HTR-8/SVneo (cell line): Measurements from ENCODE around the gene AGMAT.

ENCODE experiments used
- DNase-seq: peaks from one replicate; pipeline ENCODE4 v3.0.0; 2011; ENCODE audit warnings: low spot score, mixed read lengths; ENCODE audit not compliant: insufficient read length
- FAIRE-seq: peaks from 2 replicates; lab custom pipeline; 2011; peaks lifted over from hg19 to GRCh38; lab: Jason Lieb, UNC

AGMAT gene

GRCh38 chr1:15570861-15571260 is 14.0 kb downstream of the AGMAT start:
- FAIRE-seq: no peak

GRCh38 chr1:15568387-15569073 is 16.3 kb downstream of the AGMAT start:
- no peak for DNase-seq
- no peak for FAIRE-seq

More at GRCh38 chr1:15570861-15571260, 14.0 kb downstream of the AGMAT start:
- DNase-seq: no peak

- DNase-seq (no peak), FAIRE-seq (no peak)
Observed at GRCh38 chr1:15559189-15559810, 25.6 kb downstream of the AGMAT start.

- DNase-seq: no peak
- no peak for FAIRE-seq
Observed at GRCh38 chr1:15558516-15558915, 26.3 kb downstream of the AGMAT start.

- no peak for DNase-seq
- FAIRE-seq: no peak
Observed at GRCh38 chr1:15557594-15557993, 27.3 kb downstream of the AGMAT start.

- DNase-seq: no peak
- FAIRE-seq: no peak
Observed at GRCh38 chr1:15557008-15557407, 27.8 kb downstream of the AGMAT start.

- DNase-seq (no peak), FAIRE-seq (no peak)
Observed at GRCh38 chr1:15550573-15550972, 34.3 kb downstream of the AGMAT start.

GRCh38 chr1:15546641-15547040 is 38.2 kb downstream of the AGMAT start:
- DNase-seq (no peak), FAIRE-seq (no peak)

- DNase-seq: peak; percentile 66
- FAIRE-seq: peak; percentile 67
Observed at GRCh38 chr1:15543589-15544568, 41.0 kb downstream of the AGMAT start.

GRCh38 chr1:15543251-15543588 is 41.6 kb downstream of the AGMAT start:
- DNase-seq (no peak), FAIRE-seq (no peak)

- FAIRE-seq (no peak), DNase-seq (no peak)
Observed at GRCh38 chr1:15542388-15543250, 42.2 kb downstream of the AGMAT start.

- FAIRE-seq (no peak), DNase-seq (no peak)
Observed at GRCh38 chr1:15541231-15541792, 43.5 kb downstream of the AGMAT start.

- DNase-seq (no peak), FAIRE-seq (no peak)
Observed at GRCh38 chr1:15540186-15540585, 44.7 kb downstream of the AGMAT start.

- FAIRE-seq: no peak
- DNase-seq: no peak
Observed at GRCh38 chr1:15538771-15539170, 46.1 kb downstream of the AGMAT start.

GRCh38 chr1:15531682-15532081 is 53.2 kb downstream of the AGMAT start:
- no peak for FAIRE-seq
- no peak for DNase-seq

- FAIRE-seq (no peak), DNase-seq (no peak)
Observed at GRCh38 chr1:15531003-15531402, 53.8 kb downstream of the AGMAT start.

- peak; percentile 97 for FAIRE-seq
- DNase-seq: peak; percentile 90
Observed at GRCh38 chr1:15526490-15527339, 58.1 kb downstream of the AGMAT start, which contains the start of gene DNAJC16. TSS of gene DNAJC16 (plus strand) at chr1:15526848. CDS start at chr1:15529106, 2,258 bp downstream.

- no peak for FAIRE-seq
- no peak for DNase-seq
Observed at GRCh38 chr1:15526021-15526489, 58.8 kb downstream of the AGMAT start.
